Measurements from ENCODE around the gene GPR152.

GRCh38 chr11:67497656-67498291, 45.2 kb upstream of the GPR152 start:
- no peak for TF ChIP-seq POLR2AphosphoS5 (IDR thresholded peaks at IDR 0.05; ENCODE audit: low read depth, low read length)
- TF ChIP-seq CTCF (IDR thresholded peaks at IDR 0.05 in 2 of 3, conservative IDR thresholded peaks at IDR 0.05 in 1 of 3; ENCODE audit: borderline replicate concordance in 1 of 3, insufficient read depth in 1 of 3, low read depth in 2 of 3, low read length in 2 of 3), result no peak
- no peak for TF ChIP-seq CBX3 (IDR thresholded peaks at IDR 0.05; ENCODE audit: low read depth)
- TF ChIP-seq ZFX (IDR thresholded peaks at IDR 0.05), result no peak
- TF ChIP-seq EZH2phosphoT487 (IDR thresholded peaks at IDR 0.05; ENCODE audit: borderline replicate concordance), result no peak
- TF ChIP-seq POLR2A (IDR thresholded peaks at IDR 0.05; ENCODE audit: borderline replicate concordance, extremely low read depth, insufficient read depth, insufficient read length), result no peak
- no peak for TF ChIP-seq EZH2 (IDR thresholded peaks at IDR 0.05)

All from HCT116 (cell line).